NCI-H1048 (cell line): Measurements from ENCODE around the gene AMZ1.

Experiments
- DNase-seq: peaks from one replicate; lab custom pipeline; 2025; lab: John Stamatoyannopoulos, UW

Gene AMZ1

GRCh38 chr7:2651847-2652735, 35.9 kb upstream of the AMZ1 start:
- DNase-seq: no peak

GRCh38 chr7:2652736-2653060, 35.3 kb upstream of the AMZ1 start:
- no peak for DNase-seq

- no peak for DNase-seq
Observed at GRCh38 chr7:2654059-2654458, 33.9 kb upstream of the AMZ1 start.

- DNase-seq: no peak
Observed at GRCh38 chr7:2655870-2656614, 32.0 kb upstream of the AMZ1 start.

GRCh38 chr7:2657208-2657607, 30.8 kb upstream of the AMZ1 start:
- DNase-seq: no peak

- DNase-seq: no peak
Observed at GRCh38 chr7:2657920-2658671, 29.9 kb upstream of the AMZ1 start.

GRCh38 chr7:2658941-2659340, 29.1 kb upstream of the AMZ1 start:
- DNase-seq: no peak

- no peak for DNase-seq
Observed at GRCh38 chr7:2659556-2660358, 28.2 kb upstream of the AMZ1 start.

GRCh38 chr7:2660359-2661095, 27.5 kb upstream of the AMZ1 start:
- no peak for DNase-seq

GRCh38 chr7:2661096-2661449, 26.9 kb upstream of the AMZ1 start:
- DNase-seq: no peak

GRCh38 chr7:2661602-2662272, 26.3 kb upstream of the AMZ1 start:
- no peak for DNase-seq

GRCh38 chr7:2662273-2663120, 25.5 kb upstream of the AMZ1 start:
- DNase-seq: no peak

- no peak for DNase-seq
Observed at GRCh38 chr7:2663121-2663886, 24.7 kb upstream of the AMZ1 start.

GRCh38 chr7:2663960-2664359, 24.0 kb upstream of the AMZ1 start:
- no peak for DNase-seq

GRCh38 chr7:2665359-2665791, 22.6 kb upstream of the AMZ1 start:
- DNase-seq: no peak

- DNase-seq: no peak
Observed at GRCh38 chr7:2666155-2666554, 21.8 kb upstream of the AMZ1 start.

- DNase-seq: no peak
Observed at GRCh38 chr7:2666588-2667250, 21.3 kb upstream of the AMZ1 start.

- DNase-seq: no peak
Observed at GRCh38 chr7:2667843-2668242, 20.2 kb upstream of the AMZ1 start.
